GM20000 (cell line): Measurements from ENCODE around the gene TIGD7.

ENCODE experiments used
- DNase-seq: peaks from one replicate; pipeline ENCODE4 v3.0.0; 2012; ENCODE audit warnings: low spot score
- TF ChIP-seq, protein P1 (sequence below): IDR thresholded peaks from 2 replicates; pipeline ENCODE4 v1.5.1; 2012; ENCODE audit warnings: mild to moderate bottlenecking, control low read depth; ENCODE audit errors: extremely low read depth, missing control alignments

The TIGD7 gene

DNA sequence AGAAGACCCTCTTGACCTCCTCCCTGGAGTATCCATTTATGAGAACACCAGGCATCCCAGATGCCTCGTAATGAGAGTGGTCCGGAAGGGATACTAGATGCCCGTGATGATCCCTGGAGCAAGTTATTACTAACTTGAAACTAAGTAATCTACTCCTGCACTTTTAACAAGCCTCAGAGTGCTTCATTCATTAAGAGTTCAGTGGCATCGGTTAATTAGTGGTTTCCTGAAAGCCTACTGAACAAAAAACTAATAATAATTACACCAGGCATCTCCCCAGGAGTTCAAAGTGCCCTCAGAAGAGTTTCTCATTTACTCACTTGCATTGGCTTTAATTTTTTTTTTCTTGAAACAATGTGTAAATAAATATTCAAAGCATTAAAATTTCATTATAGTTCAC, 22.3 kb upstream of the TIGD7 start:
- no peak for DNase-seq
- TF ChIP-seq, protein P1, sequence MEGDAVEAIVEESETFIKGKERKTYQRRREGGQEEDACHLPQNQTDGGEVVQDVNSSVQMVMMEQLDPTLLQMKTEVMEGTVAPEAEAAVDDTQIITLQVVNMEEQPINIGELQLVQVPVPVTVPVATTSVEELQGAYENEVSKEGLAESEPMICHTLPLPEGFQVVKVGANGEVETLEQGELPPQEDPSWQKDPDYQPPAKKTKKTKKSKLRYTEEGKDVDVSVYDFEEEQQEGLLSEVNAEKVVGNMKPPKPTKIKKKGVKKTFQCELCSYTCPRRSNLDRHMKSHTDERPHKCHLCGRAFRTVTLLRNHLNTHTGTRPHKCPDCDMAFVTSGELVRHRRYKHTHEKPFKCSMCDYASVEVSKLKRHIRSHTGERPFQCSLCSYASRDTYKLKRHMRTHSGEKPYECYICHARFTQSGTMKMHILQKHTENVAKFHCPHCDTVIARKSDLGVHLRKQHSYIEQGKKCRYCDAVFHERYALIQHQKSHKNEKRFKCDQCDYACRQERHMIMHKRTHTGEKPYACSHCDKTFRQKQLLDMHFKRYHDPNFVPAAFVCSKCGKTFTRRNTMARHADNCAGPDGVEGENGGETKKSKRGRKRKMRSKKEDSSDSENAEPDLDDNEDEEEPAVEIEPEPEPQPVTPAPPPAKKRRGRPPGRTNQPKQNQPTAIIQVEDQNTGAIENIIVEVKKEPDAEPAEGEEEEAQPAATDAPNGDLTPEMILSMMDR, result no peak

DNA sequence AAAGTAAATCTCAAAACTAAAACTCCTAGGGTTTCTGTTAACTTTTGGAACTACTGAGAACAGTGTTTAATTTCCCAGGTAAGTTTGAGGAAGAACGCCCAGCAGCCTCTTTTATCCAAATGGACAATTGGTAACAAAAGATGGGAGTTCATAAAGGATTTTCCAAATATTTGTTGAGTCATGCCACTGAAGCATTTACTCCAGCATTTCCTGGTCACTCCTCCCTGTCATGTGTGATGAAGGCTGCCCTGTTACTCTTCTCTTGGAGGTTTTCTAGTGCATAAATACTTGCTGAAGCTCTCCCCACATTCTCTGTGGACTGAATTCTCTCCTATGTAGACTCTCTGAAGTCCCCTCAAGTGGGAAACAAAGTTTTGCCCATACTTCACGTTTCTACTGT, 16.6 kb upstream of the TIGD7 start:
- TF ChIP-seq, protein P1, result no peak
- no peak for DNase-seq

DNA sequence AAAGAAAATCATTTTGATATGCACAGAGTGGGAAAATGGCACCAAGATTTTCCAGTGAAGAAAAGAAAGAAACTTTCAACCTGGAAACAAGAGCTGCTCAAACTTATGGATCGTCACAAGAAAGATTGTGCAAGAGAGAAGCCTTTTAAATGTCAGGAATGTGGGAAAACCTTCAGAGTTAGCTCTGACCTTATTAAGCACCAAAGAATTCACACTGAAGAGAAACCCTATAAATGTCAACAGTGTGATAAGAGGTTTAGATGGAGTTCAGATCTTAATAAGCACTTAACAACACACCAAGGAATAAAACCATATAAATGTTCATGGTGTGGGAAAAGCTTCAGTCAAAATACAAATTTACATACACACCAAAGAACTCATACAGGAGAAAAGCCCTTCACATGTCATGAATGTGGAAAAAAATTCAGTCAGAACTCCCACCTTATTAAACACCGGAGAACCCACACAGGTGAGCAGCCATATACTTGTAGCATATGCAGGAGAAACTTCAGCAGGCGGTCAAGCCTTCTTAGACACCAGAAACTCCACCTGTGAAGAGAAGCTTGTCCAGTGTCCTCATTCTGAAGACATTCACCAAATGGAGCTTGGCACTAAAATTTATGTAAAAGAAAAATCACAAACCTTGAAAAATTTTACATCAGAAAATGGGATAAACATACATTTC, 12.2 kb upstream of the TIGD7 start:
- DNase-seq, result no peak
- TF ChIP-seq, protein P1, result no peak

DNA sequence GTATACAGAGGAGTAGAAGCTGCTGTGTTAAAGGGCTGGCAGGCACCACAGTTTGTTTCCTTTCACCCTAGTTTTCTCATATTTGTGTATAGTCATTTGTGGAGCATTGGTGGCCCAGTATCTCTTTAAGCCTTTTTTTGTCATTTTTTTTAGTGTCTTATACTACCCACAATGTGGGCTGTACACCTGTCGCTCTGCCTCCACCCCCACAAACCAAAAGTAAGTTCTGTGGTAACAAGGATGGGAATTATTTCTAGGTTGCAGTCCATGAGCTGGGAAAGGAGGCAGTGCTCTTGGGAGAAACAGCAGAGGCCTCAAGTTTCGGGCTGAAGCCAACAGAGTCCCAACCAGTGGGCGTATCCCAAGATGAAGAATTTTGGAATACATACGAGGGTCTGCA, 6.3 kb upstream of the TIGD7 start:
- TF ChIP-seq, protein P1, result no peak
- no peak for DNase-seq

DNA sequence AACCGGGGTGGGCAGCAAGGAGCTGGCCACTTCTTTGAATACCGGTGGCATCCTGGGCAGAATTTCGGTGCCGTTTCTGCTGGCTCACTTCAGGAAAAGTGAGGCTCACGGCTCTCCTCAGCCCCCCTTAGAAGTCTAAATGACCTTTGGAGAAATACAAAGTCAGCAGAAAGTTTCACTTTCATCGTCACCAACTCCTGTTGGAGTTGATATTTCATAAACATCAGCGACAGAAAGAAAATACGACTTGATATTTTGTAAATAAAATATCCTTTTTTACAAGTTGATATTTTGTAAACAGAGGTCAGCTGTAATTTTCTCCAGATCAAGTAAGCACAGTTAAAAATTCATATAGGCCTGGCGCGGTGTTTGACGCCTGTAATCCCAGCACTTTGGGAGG, 848 bp upstream of the TIGD7 start:
- TF ChIP-seq, protein P1, result no peak

DNA sequence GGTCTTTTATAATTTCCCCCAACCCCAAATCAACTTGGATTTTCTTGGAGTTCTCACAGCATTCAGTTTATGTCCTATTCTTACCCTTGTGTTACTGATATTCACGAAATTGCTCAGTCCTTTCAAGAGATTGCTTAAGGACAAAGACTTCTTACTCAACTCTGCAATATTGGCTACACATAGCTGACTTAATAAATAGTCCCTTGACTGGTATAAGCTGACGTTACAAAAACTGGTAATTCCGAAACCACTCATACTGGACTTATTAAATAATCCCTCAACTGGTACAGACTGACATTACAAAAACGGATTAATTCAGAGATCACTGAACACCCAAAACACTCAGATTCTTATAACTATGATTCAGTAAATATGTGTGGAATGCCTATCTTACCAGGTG, 860 bp downstream of the TIGD7 start:
- no peak for DNase-seq
- TF ChIP-seq, protein P1, result no peak

More for the DNA sequence above, 848 bp upstream of the TIGD7 start:
- no peak for DNase-seq

DNA sequence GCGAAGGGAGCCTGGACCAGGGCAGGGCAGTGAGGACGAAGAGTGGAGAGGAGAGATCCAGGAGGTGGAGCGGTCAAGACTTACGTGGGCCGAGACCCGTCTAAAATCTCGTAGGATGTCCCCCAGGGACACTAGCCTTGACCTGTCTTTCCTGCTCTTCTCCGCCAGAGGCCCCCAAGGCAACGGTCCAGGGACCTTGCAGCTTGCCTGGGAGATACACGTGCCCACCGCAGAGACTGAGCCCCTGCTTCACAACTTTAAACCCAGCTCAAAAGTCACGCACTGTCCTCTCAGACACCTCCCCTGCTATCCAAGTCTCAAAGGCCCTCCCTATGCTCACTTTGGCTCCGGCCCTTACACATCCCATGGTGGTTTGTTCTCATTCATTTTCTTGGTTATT, 9.4 kb downstream of the TIGD7 start:
- TF ChIP-seq, protein P1, result no peak
- DNase-seq, result no peak
